Activated CD8-positive, alpha-beta memory T cell treated with anti-CD3 and anti-CD28 coated beads, Interleukin-2, amount 50 U/mL, for 1 hour (primary cell): ENCODE data around the gene TMEM164.

Source experiments
- DNase-seq: peaks from one replicate; pipeline ENCODE4 v3.0.0-alpha.2; 2020; ENCODE audit errors: extremely low read depth

TMEM164 gene

GRCh38 chrX:110037178-110037577 is 34.3 kb downstream of the TMEM164 start:
- DNase-seq, result no peak

- DNase-seq, result no peak
Measured at GRCh38 chrX:110038900-110039299, 36.0 kb downstream of the TMEM164 start.

- no peak for DNase-seq
Measured at GRCh38 chrX:110041980-110042379, 39.1 kb downstream of the TMEM164 start.

GRCh38 chrX:110042496-110042895 is 39.6 kb downstream of the TMEM164 start:
- DNase-seq, result no peak

- DNase-seq, result no peak
Measured at GRCh38 chrX:110043506-110043905, 40.6 kb downstream of the TMEM164 start.

- DNase-seq, result no peak
Measured at GRCh38 chrX:110044346-110045249, 41.7 kb downstream of the TMEM164 start.

GRCh38 chrX:110045421-110045820 is 42.5 kb downstream of the TMEM164 start:
- DNase-seq, result no peak

- DNase-seq, result no peak
Measured at GRCh38 chrX:110046001-110046400, 43.1 kb downstream of the TMEM164 start.

- DNase-seq, result no peak
Measured at GRCh38 chrX:110046971-110047370, 44.1 kb downstream of the TMEM164 start.

- no peak for DNase-seq
Measured at GRCh38 chrX:110049096-110049495, 46.2 kb downstream of the TMEM164 start.

GRCh38 chrX:110050386-110050785 is 47.5 kb downstream of the TMEM164 start:
- no peak for DNase-seq

GRCh38 chrX:110050901-110051300 is 48.0 kb downstream of the TMEM164 start:
- DNase-seq, result no peak

- DNase-seq, result no peak
Measured at GRCh38 chrX:110051559-110051958, 48.6 kb downstream of the TMEM164 start.

GRCh38 chrX:110052303-110052702 is 49.4 kb downstream of the TMEM164 start:
- DNase-seq, result no peak

- DNase-seq, result no peak
Measured at GRCh38 chrX:110053453-110053852, 50.5 kb downstream of the TMEM164 start.

- no peak for DNase-seq
Measured at GRCh38 chrX:110055616-110056015, 52.7 kb downstream of the TMEM164 start.

- no peak for DNase-seq
Measured at GRCh38 chrX:110056419-110056818, 53.5 kb downstream of the TMEM164 start.

GRCh38 chrX:110059410-110059809 is 56.5 kb downstream of the TMEM164 start:
- no peak for DNase-seq

GRCh38 chrX:110060317-110060716 is 57.4 kb downstream of the TMEM164 start:
- DNase-seq, result no peak

GRCh38 chrX:110060846-110061537 is 58.1 kb downstream of the TMEM164 start:
- no peak for DNase-seq

GRCh38 chrX:110062919-110063318 is 60.0 kb downstream of the TMEM164 start:
- DNase-seq, result no peak

- DNase-seq, result no peak
Measured at GRCh38 chrX:110066488-110067225, 63.7 kb downstream of the TMEM164 start.
